Epithelial cell of esophagus (primary cell): ENCODE results near the gene NELL1.

Experiments
- DNase-seq: peaks from one replicate; pipeline ENCODE4 v3.0.0; 2010; ENCODE audit warnings: low read depth
- H3K4me3 ChIP-seq: 2 replicates; pipeline ENCODE4 v1.5.1; 2011; ENCODE audit warnings: mild to moderate bottlenecking, low read length, control low read depth
- CTCF ChIP-seq: IDR thresholded peaks from 2 replicates; pipeline ENCODE4 v1.5.1; 2011; ENCODE audit warnings: low read depth, mild to moderate bottlenecking, low read length, control low read depth, inconsistent platforms; ENCODE audit not compliant: insufficient read depth; ENCODE audit errors: missing control alignments

The NELL1 gene

DNA sequence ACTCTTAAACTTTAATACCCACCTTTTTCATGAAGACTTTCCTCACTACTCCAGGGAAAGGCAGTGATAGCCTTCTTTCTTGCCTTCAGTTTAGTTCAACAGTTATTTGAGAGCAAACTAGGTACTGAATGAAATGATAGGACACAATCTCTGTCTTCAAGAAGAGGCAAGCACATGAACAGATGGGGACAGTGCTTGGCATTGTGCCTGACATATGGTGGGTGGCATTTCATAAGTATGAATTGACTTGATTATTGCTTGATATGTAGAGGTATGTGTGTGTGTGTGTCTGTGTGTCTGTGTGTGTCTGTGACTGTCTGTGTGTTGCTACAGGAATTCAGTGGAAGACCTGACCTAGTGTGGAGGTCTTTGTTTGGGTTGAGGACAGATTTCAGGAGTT is 504.1 kb downstream of the NELL1 start:
- TF ChIP-seq CTCF: no peak
- no peak for DNase-seq
- H3K4me3 ChIP-seq: no peak overlapping the region

DNA sequence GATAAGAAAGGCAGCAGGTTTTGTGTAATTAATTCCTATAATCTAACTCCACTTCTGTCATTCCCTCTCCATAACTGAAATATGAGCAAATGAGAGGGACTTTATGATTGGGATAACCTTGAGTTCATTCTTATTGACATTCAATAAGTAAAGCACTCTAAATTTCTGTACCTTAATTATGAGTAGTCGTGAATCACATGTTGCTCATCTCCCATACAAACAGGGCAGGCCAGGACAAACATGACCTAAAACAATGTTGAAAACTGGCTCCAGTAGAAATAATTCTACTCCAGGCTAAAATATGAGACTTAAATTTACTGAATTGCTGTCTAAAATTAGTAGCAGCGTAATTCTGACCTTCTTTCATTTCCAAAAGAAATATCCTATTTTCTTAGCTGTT is 505.4 kb downstream of the NELL1 start:
- DNase-seq: peak; percentile 63
- H3K4me3 ChIP-seq: no peak overlapping the region
- TF ChIP-seq CTCF: no peak

DNA sequence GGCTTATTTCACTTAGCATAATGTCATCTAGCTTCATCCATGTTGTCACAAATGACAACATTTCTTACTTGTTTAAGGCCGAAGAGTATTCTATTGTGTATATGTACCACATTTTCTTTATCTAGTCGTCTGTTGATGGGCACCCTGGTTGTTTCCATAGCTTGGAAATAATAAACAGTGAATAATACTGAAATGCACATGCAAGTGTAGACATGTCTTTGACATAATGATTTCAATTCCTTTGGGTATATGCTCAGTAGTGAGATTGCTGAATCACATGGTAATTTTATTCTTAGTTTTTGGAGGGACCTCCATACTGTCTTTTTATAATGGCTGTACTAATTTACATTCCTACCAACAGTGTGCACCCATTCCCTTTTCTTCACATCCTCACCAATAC is 508.0 kb downstream of the NELL1 start:
- TF ChIP-seq CTCF: no peak
- H3K4me3 ChIP-seq: no peak overlapping the region
- peak; percentile 68 for DNase-seq

GRCh38 chr11:21179770-21180169 is 510.4 kb downstream of the NELL1 start:
- H3K4me3 ChIP-seq: no peak overlapping the region
- no peak for TF ChIP-seq CTCF
- no peak for DNase-seq

- no peak for TF ChIP-seq CTCF
- no peak overlapping the region for H3K4me3 ChIP-seq
- DNase-seq: no peak
Observed at GRCh38 chr11:21180182-21180581, 510.8 kb downstream of the NELL1 start.

- no peak for DNase-seq
- no peak overlapping the region for H3K4me3 ChIP-seq
- TF ChIP-seq CTCF: no peak
Observed at GRCh38 chr11:21185959-21186358, 516.6 kb downstream of the NELL1 start.

GRCh38 chr11:21190181-21190580 is 520.8 kb downstream of the NELL1 start:
- no peak for DNase-seq
- no peak for TF ChIP-seq CTCF
- no peak overlapping the region for H3K4me3 ChIP-seq
